ENCODE results near the gene FAM20B. TPM values are rescaled to one million over a fixed set of nuclear protein-coding genes. Genes with fewer than 3 reads are reported as not detected.
A peak's percentile ranks its signal among the peaks of the same experiment; 100 is the strongest.

Gene FAM20B
- total and polyA plus RNA-seq, 2 of the 13 experiments (the other 11 are each of a cell fraction or from before 2014, with no cell fraction given) = 13.8 to 26.9 TPM

GRCh38 chr1:179089827-179090482 is 64.3 kb downstream of the FAM20B start:
- Histone ChIP-seq H3K27ac (ENCODE audit: extremely low read length, insufficient read depth, low read length) (peak overlapping the region; percentile 37), H3K27me3 (ENCODE audit: control insufficient read depth in 1 of 2, insufficient read depth in 2 of 2, low read length in 2 of 2) (no peaks in the 10 kb centered on the region), H3K9ac (ENCODE audit: insufficient read depth, low read depth, low read length) (no peak overlapping the region), H3K4me2 (ENCODE audit: low read depth, low read length) (no peak overlapping the region), H3K9me3 (ENCODE audit: low read length) (no peaks in the 10 kb centered on the region), H3K36me3 (replicated peaks in 1 of 2; ENCODE audit: control insufficient read depth in 1 of 2, insufficient read depth in 2 of 2, low read length in 2 of 2) (peaks cover 12 to 31% of the 10 kb centered on the region in 2 experiments), H2AFZ (ENCODE audit: low read length) (no peak overlapping the region), H3K4me3 (replicated peaks in 1 of 3; ENCODE audit: insufficient read depth in 1 of 3, low read depth in 2 of 3, low read length in 3 of 3) (no peak overlapping the region), H3K4me1 (ENCODE audit: insufficient read depth, low read length) (peaks cover 42% of the 10 kb centered on the region), H4K20me1 (ENCODE audit: insufficient read depth, low read length) (no peaks in the 10 kb centered on the region), H3K79me2 (ENCODE audit: insufficient read depth, low read length) (peaks cover 2% of the 10 kb centered on the region)
- intact Hi-C loops (cut with micrococcal nuclease; ENCODE audit: unreplicated experiment) (loop anchor here (2.0 kb wide), 1 partner anchor 39 kb away; no protein-coding TSS in a partner anchor), in situ Hi-C loops (cut with HindIII; ENCODE audit: extremely low pct_ligation_motif_present, low pct_unique_long_range_greater_than_20kb) (loop anchor here (10.0 kb wide), 1 partner anchor 275 kb away; the partner anchor contains the start of gene AXDND1)
- FAIRE-seq = no peak
- peak; percentile 45 for ATAC-seq
- no peak for DNase-seq (ENCODE audit: low spot score)
- ChIA-PET CTCF (ENCODE audit: low intra/inter-chr PET ratio, low total read pairs) (no interaction called here), POLR2A (interaction anchor here (1.2 to 3.1 kb wide), 2 partner anchors 8 to 548 kb away, joined by 3 to 20 read pairs; partner anchors contain the start of gene TOR3A)
- no TSS peak for BruUV-seq (replicated peaks)
- 39% methylated on average over 9 of the region's 16 CpGs for WGBS (ENCODE audit: low lambda C conversion rate)
- TF ChIP-seq RFXAP (CRISPR knock-in tag; IDR thresholded peaks at IDR 0.05; ENCODE audit: borderline replicate concordance) = peak; percentile 53; the same call in 1 of the 2 replicates
- TF ChIP-seq ZBTB1 (CRISPR knock-in tag; IDR thresholded peaks at IDR 0.05; ENCODE audit: borderline replicate concordance) = no peak
- no peak for TF ChIP-seq ZNF674 (CRISPR knock-in tag; IDR thresholded peaks at IDR 0.05; ENCODE audit: low read depth)
- no peak for TF ChIP-seq SOX13 (IDR thresholded peaks at IDR 0.05)
- peak in 1 of 2 experiments; percentile 55; a peak in 1 of 4 replicates for TF ChIP-seq SOX13 (CRISPR knock-in tag; conservative IDR thresholded peaks at IDR 0.05 in 1 of 2, IDR thresholded peaks at IDR 0.05 in 1 of 2)
- no peak for TF ChIP-seq ZNF749 (CRISPR knock-in tag; IDR thresholded peaks at IDR 0.05; ENCODE audit: borderline replicate concordance)
- TF ChIP-seq, protein P1, sequence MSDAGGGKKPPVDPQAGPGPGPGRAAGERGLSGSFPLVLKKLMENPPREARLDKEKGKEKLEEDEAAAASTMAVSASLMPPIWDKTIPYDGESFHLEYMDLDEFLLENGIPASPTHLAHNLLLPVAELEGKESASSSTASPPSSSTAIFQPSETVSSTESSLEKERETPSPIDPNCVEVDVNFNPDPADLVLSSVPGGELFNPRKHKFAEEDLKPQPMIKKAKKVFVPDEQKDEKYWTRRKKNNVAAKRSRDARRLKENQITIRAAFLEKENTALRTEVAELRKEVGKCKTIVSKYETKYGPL (CRISPR knock-in tag; IDR thresholded peaks at IDR 0.05) = no peak
- no peak for TF ChIP-seq RARG (CRISPR knock-in tag; IDR thresholded peaks at IDR 0.05; ENCODE audit: low read depth)
- TF ChIP-seq ZNF18 (CRISPR knock-in tag; IDR thresholded peaks at IDR 0.05; ENCODE audit: insufficient replicate concordance) = no peak
- TF ChIP-seq SKI (IDR thresholded peaks at IDR 0.05; ENCODE audit: partially characterized antibody) = no peak
- no peak for TF ChIP-seq HOXA5 (CRISPR knock-in tag; IDR thresholded peaks at IDR 0.05)
- TF ChIP-seq ISL2 (CRISPR knock-in tag; IDR thresholded peaks at IDR 0.05) = no peak
- no peak for TF ChIP-seq ETS1 (CRISPR knock-in tag; IDR thresholded peaks at IDR 0.05)
- peak; percentile 81; the same call in 1 of the 2 replicates for TF ChIP-seq RXRA (CRISPR knock-in tag; IDR thresholded peaks at IDR 0.05)
- no peak for TF ChIP-seq KLF12 (CRISPR knock-in tag; IDR thresholded peaks at IDR 0.05; ENCODE audit: borderline replicate concordance)
- TF ChIP-seq, protein P2, sequence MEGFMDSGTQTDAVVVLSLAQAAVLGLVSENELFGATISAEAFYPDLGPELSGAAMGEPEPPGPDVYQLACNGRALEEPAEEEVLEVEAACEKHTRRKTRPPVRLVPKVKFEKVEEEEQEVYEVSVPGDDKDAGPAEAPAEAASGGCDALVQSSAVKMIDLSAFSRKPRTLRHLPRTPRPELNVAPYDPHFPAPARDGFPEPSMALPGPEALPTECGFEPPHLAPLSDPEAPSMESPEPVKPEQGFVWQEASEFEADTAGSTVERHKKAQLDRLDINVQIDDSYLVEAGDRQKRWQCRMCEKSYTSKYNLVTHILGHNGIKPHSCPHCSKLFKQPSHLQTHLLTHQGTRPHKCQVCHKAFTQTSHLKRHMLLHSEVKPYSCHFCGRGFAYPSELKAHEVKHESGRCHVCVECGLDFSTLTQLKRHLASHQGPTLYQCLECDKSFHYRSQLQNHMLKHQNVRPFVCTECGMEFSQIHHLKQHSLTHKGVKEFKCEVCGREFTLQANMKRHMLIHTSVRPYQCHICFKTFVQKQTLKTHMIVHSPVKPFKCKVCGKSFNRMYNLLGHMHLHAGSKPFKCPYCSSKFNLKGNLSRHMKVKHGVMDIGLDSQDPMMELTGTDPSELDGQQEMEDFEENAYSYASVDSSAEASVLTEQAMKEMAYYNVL (CRISPR knock-in tag; IDR thresholded peaks at IDR 0.05; ENCODE audit: borderline replicate concordance) = no peak
- peak; percentile 85 for TF ChIP-seq ZNF629 (CRISPR knock-in tag; conservative IDR thresholded peaks at IDR 0.05)
- TF ChIP-seq ZKSCAN5 (CRISPR knock-in tag; IDR thresholded peaks at IDR 0.05) = no peak
- TF ChIP-seq TOPORS (CRISPR knock-in tag; IDR thresholded peaks at IDR 0.05) = no peak
- no peak for TF ChIP-seq ZNF563 (CRISPR knock-in tag; IDR thresholded peaks at IDR 0.05)
